Measurements from ENCODE around the gene BICD1. TPM values are rescaled to one million over a fixed set of nuclear protein-coding genes. Genes with fewer than 3 reads are reported as not detected.

Gene BICD1
- polyA plus RNA-seq, 2 donors = 1.7 to 2.0 TPM

DNA sequence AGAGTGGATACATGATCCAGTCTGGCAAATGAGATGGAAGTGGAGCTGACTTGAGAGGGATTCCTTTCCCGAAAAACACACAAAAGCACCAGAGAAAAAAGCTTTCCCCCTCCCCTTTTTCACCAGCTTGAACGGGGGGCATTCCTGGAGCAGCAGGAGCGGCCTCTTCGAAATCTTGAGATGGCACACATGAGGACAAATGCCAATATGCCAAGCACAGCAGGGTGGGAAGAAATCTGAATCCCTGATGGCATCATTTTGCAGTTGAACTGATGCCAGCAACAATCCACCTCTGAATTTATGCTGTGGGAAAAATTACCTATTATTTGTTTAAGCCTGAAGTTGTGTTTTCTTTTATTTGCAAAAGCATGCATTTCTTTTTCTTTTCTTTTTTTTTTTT is 29.7 kb upstream of the BICD1 start:
- Histone ChIP-seq H3K9me3 (ENCODE audit: control insufficient read depth in 2 of 2, insufficient read depth in 1 of 2, low read depth in 1 of 2, low read length in 1 of 2) (no peaks in the 10 kb centered on the region), H3K27ac (ENCODE audit: low read depth in 2 of 2, low read length in 1 of 2) (no peak overlapping the region), H3K4me1 (ENCODE audit: control insufficient read depth in 2 of 2, insufficient read depth in 2 of 2, low read length in 1 of 2) (no peaks in the 10 kb centered on the region), H3K27me3 (ENCODE audit: control insufficient read depth in 1 of 2, insufficient read depth in 2 of 2, low read length in 2 of 2) (no peaks in the 10 kb centered on the region), H3K36me3 (ENCODE audit: control insufficient read depth in 2 of 2, insufficient read depth in 2 of 2, low read length in 1 of 2) (no peaks in the 10 kb centered on the region), H3K4me3 (ENCODE audit: low read depth in 1 of 2, low read length in 2 of 2) (no peak overlapping the region)
- 74 to 83% methylated on average over 4 of the region's 4 CpGs for WGBS, 2 donors

DNA sequence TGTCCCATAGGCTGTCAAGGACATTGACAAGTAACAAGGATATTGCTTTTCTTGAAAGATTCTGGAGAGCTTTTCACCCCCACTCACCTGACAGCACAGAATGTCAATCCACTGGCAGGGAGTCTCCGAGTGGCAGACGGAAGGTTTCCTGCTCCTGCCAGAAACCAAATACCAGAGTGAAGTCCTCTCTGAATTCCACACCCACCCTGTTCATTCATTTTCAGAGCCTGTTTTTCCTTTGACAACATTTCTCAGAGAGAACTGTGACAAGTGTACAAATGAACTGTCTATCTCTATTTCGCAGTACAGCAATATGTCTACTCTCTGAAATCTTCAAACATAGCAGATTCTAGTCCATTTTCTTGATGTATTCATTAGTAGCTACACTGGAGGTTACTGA is 26.2 kb upstream of the BICD1 start:
- Histone ChIP-seq H3K27ac (ENCODE audit: low read depth in 2 of 2, low read length in 1 of 2) (no peak overlapping the region), H3K36me3 (ENCODE audit: control insufficient read depth in 2 of 2, insufficient read depth in 2 of 2, low read length in 1 of 2) (no peaks in the 10 kb centered on the region), H3K9me3 (ENCODE audit: control insufficient read depth in 2 of 2, insufficient read depth in 1 of 2, low read depth in 1 of 2, low read length in 1 of 2) (no peaks in the 10 kb centered on the region), H3K4me1 (ENCODE audit: control insufficient read depth in 2 of 2, insufficient read depth in 2 of 2, low read length in 1 of 2) (no peaks in the 10 kb centered on the region), H3K27me3 (ENCODE audit: control insufficient read depth in 1 of 2, insufficient read depth in 2 of 2, low read length in 2 of 2) (no peaks in the 10 kb centered on the region), H3K4me3 (ENCODE audit: low read depth in 1 of 2, low read length in 2 of 2) (no peak overlapping the region)
- 78 to 84% methylated on average over 3 of the region's 3 CpGs for WGBS, 2 donors

DNA sequence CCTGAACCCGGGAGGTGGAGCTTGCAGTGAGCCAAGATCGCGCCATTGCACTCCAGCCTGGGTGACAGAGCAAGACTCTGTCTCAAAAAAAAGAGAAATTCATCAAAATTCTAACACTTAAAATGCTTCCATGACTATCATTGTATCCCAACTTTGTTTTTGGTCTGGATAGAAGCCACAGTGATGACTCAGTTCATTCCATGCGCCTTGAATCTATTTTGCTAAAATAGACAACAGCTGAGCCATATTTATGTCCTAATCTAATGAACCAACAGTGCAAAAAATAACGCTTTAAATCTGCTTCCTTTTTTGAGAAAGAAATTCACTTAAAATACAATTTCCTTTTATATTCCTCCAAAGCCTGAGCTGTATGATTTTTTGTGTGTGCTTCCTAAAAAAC is 23.2 kb upstream of the BICD1 start:
- Histone ChIP-seq H3K27ac (ENCODE audit: low read depth in 2 of 2, low read length in 1 of 2) (no peak overlapping the region), H3K9me3 (ENCODE audit: control insufficient read depth in 2 of 2, insufficient read depth in 1 of 2, low read depth in 1 of 2, low read length in 1 of 2) (no peaks in the 10 kb centered on the region), H3K4me3 (ENCODE audit: low read depth in 1 of 2, low read length in 2 of 2) (no peak overlapping the region), H3K4me1 (ENCODE audit: control insufficient read depth in 2 of 2, insufficient read depth in 2 of 2, low read length in 1 of 2) (no peaks in the 10 kb centered on the region), H3K36me3 (ENCODE audit: control insufficient read depth in 2 of 2, insufficient read depth in 2 of 2, low read length in 1 of 2) (no peaks in the 10 kb centered on the region), H3K27me3 (ENCODE audit: control insufficient read depth in 1 of 2, insufficient read depth in 2 of 2, low read length in 2 of 2) (no peaks in the 10 kb centered on the region)
- 67 to 71% methylated on average over 5 of the region's 5 CpGs for WGBS, 2 donors

DNA sequence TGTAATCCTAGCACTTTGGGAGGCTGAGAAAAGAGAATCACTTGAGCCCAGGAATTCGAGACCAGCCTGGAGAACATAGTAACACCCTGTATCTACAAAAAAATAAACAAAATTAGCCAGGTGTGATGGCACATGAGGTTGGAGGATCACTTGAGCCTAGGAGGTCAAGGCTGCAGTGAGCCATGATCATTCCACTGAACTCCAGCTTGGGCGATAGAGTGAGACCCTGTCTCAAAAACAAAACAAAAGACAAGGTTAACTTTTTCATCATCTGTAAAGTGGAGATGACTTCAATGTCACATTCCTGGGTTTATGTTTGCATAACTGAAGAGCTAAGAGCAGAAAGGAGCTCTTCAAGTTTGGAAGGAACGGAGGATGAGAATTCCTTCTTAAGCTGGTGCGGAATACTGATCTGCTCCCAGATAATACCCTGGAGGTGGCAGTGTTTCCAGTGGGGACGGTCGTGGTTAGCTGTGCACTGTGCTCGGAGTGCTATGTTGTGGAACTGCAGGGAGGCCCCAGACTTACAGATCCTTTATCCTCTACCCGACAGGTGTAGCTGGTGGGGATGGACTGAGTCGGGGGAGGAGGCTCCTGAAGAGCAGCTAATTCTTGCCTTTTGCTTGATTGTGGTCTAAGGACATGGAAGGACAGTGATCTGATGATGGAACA is 22.5 kb upstream of the BICD1 start:
- Histone ChIP-seq H3K9me3 (ENCODE audit: control insufficient read depth in 2 of 2, insufficient read depth in 1 of 2, low read depth in 1 of 2, low read length in 1 of 2) (no peaks in the 10 kb centered on the region), H3K4me1 (ENCODE audit: control insufficient read depth in 2 of 2, insufficient read depth in 2 of 2, low read length in 1 of 2) (no peaks in the 10 kb centered on the region), H3K27me3 (ENCODE audit: control insufficient read depth in 1 of 2, insufficient read depth in 2 of 2, low read length in 2 of 2) (no peaks in the 10 kb centered on the region), H3K4me3 (ENCODE audit: low read depth in 1 of 2, low read length in 2 of 2) (no peak overlapping the region), H3K36me3 (ENCODE audit: control insufficient read depth in 2 of 2, insufficient read depth in 2 of 2, low read length in 1 of 2) (no peaks in the 10 kb centered on the region), H3K27ac (ENCODE audit: low read depth in 2 of 2, low read length in 1 of 2) (no peak overlapping the region)
- whole genome bisulfite sequencing, 2 donors = 86 to 88% methylated on average over 9 of the region's 9 CpGs

DNA sequence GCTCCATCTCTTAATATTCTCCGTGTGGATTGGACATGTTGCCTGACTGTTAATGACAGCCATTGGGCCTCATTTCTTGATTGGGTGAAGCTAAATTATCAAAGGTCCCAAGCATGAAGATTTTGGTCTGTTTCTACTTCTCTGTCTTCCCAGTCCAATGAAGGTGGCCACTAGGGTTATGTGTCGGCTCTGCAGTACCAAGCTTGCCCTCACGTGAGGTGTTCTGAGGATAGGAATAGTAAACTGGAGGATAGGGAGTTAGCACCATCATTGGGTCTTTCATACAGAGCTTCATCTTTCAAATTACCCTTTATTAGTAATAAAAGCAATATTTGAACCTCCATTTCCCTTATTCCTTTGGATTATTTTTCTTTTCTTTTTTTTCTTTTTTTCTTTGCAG is 21.9 kb upstream of the BICD1 start:
- Histone ChIP-seq H3K4me1 (ENCODE audit: control insufficient read depth in 2 of 2, insufficient read depth in 2 of 2, low read length in 1 of 2) (no peaks in the 10 kb centered on the region), H3K27me3 (ENCODE audit: control insufficient read depth in 1 of 2, insufficient read depth in 2 of 2, low read length in 2 of 2) (no peaks in the 10 kb centered on the region), H3K36me3 (ENCODE audit: control insufficient read depth in 2 of 2, insufficient read depth in 2 of 2, low read length in 1 of 2) (no peaks in the 10 kb centered on the region), H3K27ac (ENCODE audit: low read depth in 2 of 2, low read length in 1 of 2) (no peak overlapping the region), H3K9me3 (ENCODE audit: control insufficient read depth in 2 of 2, insufficient read depth in 1 of 2, low read depth in 1 of 2, low read length in 1 of 2) (no peaks in the 10 kb centered on the region), H3K4me3 (ENCODE audit: low read depth in 1 of 2, low read length in 2 of 2) (no peak overlapping the region)
- 92 to 97% methylated on average over 3 of the region's 3 CpGs for WGBS, 2 donors

DNA sequence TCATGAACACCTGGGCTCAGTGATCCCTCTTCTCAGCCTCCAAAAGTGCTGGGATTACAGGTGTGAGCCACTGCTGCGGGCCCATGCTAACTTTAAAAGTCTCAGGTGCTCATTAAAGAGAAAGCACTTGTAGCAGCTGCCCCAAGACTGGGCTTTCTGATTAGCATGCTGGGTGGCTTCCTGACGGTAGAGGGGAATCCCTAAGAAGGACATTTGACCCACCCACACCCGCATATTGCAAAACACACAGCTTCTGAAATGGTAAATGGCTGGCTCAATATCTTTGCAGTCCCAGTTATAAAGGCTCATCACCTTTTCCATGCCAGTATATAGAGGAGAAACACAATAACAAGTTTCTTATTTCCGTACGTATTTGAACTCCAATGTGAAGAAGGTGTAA is 19.3 kb upstream of the BICD1 start:
- H3K27me3 ChIP-seq (ENCODE audit: control insufficient read depth in 1 of 2, insufficient read depth in 2 of 2, low read length in 2 of 2) = no peaks in the 10 kb centered on the region
- no peak overlapping the region for H3K27ac ChIP-seq (ENCODE audit: low read depth in 2 of 2, low read length in 1 of 2)
- no peaks in the 10 kb centered on the region for H3K36me3 ChIP-seq (ENCODE audit: control insufficient read depth in 2 of 2, insufficient read depth in 2 of 2, low read length in 1 of 2)
- no peak overlapping the region for H3K4me3 ChIP-seq (ENCODE audit: low read depth in 1 of 2, low read length in 2 of 2)
- H3K4me1 ChIP-seq (ENCODE audit: control insufficient read depth in 2 of 2, insufficient read depth in 2 of 2, low read length in 1 of 2) = no peaks in the 10 kb centered on the region
- no peaks in the 10 kb centered on the region for H3K9me3 ChIP-seq (ENCODE audit: control insufficient read depth in 2 of 2, insufficient read depth in 1 of 2, low read depth in 1 of 2, low read length in 1 of 2)
- WGBS, 2 donors = 91 to 94% methylated on average over 5 of the region's 5 CpGs

DNA sequence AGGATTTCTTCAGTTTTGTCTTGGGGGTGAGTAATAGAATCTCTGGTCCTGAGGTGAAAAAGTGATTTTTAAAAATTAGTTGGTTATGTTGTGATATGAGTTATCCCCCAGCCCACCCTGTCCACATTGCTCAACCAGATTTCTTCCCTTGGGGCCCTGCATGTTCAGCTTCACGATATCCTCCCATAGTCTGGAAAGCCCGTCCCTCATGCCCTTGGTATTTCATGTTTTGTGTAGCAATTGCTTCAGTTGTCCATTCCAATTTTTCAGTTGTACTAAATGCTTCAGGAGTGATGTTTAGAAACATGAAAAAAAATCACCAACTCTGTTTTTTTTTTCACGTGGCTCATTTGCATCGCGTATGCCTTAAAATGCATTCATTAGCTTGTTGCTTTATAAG is 17.5 kb upstream of the BICD1 start:
- Histone ChIP-seq H3K4me1 (ENCODE audit: control insufficient read depth in 2 of 2, insufficient read depth in 2 of 2, low read length in 1 of 2) (no peaks in the 10 kb centered on the region), H3K27me3 (ENCODE audit: control insufficient read depth in 1 of 2, insufficient read depth in 2 of 2, low read length in 2 of 2) (no peaks in the 10 kb centered on the region), H3K4me3 (ENCODE audit: low read depth in 1 of 2, low read length in 2 of 2) (no peak overlapping the region), H3K9me3 (ENCODE audit: control insufficient read depth in 2 of 2, insufficient read depth in 1 of 2, low read depth in 1 of 2, low read length in 1 of 2) (no peaks in the 10 kb centered on the region), H3K27ac (ENCODE audit: low read depth in 2 of 2, low read length in 1 of 2) (no peak overlapping the region), H3K36me3 (ENCODE audit: control insufficient read depth in 2 of 2, insufficient read depth in 2 of 2, low read length in 1 of 2) (no peaks in the 10 kb centered on the region)
- 87 to 89% methylated on average over 5 of the region's 5 CpGs for WGBS, 2 donors

DNA sequence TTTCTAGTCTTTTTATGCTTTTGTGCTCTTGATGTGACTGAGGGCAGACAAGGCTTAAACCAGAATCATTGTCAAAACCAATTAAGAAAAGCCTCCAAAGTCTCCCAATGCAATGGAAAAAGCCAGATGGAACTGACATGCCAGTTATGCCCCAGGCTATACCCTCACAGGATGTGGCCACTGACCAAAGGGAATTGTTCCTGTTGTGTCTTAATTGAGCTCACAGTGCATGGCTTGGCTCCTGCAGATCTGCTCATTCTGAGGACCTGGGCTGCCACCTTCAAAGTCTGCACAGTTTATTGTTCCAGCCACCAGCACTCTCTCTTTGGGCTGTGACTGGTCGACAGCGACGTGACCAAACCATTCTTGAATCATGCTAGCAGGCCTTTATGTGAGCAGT is 17.1 kb upstream of the BICD1 start:
- Histone ChIP-seq H3K9me3 (ENCODE audit: control insufficient read depth in 2 of 2, insufficient read depth in 1 of 2, low read depth in 1 of 2, low read length in 1 of 2) (no peaks in the 10 kb centered on the region), H3K27me3 (ENCODE audit: control insufficient read depth in 1 of 2, insufficient read depth in 2 of 2, low read length in 2 of 2) (no peaks in the 10 kb centered on the region), H3K4me3 (ENCODE audit: low read depth in 1 of 2, low read length in 2 of 2) (no peak overlapping the region), H3K27ac (ENCODE audit: low read depth in 2 of 2, low read length in 1 of 2) (no peak overlapping the region), H3K4me1 (ENCODE audit: control insufficient read depth in 2 of 2, insufficient read depth in 2 of 2, low read length in 1 of 2) (no peaks in the 10 kb centered on the region), H3K36me3 (ENCODE audit: control insufficient read depth in 2 of 2, insufficient read depth in 2 of 2, low read length in 1 of 2) (no peaks in the 10 kb centered on the region)
- WGBS, 2 donors = 85 to 93% methylated on average over 3 of the region's 3 CpGs

DNA sequence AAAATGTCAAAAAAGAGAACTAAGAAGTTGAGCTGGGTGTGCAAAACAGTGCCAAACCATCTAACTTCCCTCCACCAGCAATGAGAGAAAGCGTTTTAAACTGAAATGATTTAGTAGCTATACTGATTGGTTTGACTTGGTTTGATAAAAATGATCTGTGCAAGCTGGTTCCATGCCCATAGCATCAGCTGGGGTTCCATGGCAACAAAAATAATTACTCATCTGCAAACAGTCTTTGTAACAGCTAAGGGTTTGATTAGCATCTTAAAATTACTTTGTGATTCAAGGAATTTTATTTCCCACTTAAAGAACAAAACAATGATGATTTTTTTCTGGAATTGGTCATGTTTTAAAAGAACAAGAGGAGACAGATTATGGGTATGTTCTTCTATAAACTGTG is 15.0 kb upstream of the BICD1 start:
- Histone ChIP-seq H3K36me3 (ENCODE audit: control insufficient read depth in 2 of 2, insufficient read depth in 2 of 2, low read length in 1 of 2) (no peaks in the 10 kb centered on the region), H3K4me3 (ENCODE audit: low read depth in 1 of 2, low read length in 2 of 2) (no peak overlapping the region), H3K27me3 (ENCODE audit: control insufficient read depth in 1 of 2, insufficient read depth in 2 of 2, low read length in 2 of 2) (no peaks in the 10 kb centered on the region), H3K4me1 (ENCODE audit: control insufficient read depth in 2 of 2, insufficient read depth in 2 of 2, low read length in 1 of 2) (no peaks in the 10 kb centered on the region), H3K9me3 (ENCODE audit: control insufficient read depth in 2 of 2, insufficient read depth in 1 of 2, low read depth in 1 of 2, low read length in 1 of 2) (no peaks in the 10 kb centered on the region), H3K27ac (ENCODE audit: low read depth in 2 of 2, low read length in 1 of 2) (no peak overlapping the region)
- 63 to 66% methylated on average over 1 of the region's 1 CpG for WGBS, 2 donors

DNA sequence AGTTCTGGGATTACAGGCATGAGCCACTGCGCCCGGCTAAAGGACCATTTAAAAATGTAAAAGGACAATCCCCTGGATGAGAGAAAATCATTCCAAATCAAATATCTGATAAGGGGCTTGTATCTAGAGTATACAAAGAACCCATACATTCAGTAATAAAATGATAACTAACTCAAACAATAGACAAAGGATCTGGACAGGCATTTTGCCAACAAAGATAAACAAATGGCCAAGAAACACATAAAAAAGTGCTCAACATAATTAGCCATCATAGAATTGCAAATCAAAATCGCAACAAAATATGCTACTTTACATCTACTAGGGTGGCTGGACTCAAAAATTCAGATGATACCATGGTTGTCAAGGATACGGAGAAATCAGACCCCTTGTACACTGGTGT is 8.5 kb upstream of the BICD1 start:
- H3K36me3 ChIP-seq (ENCODE audit: control insufficient read depth in 2 of 2, insufficient read depth in 2 of 2, low read length in 1 of 2) = no peaks in the 10 kb centered on the region
- 76 to 88% methylated on average over 4 of the region's 4 CpGs for WGBS, 2 donors
- no peaks in the 10 kb centered on the region for H3K9me3 ChIP-seq (ENCODE audit: control insufficient read depth in 2 of 2, insufficient read depth in 1 of 2, low read depth in 1 of 2, low read length in 1 of 2)
- no peak overlapping the region for H3K4me3 ChIP-seq (ENCODE audit: low read depth in 1 of 2, low read length in 2 of 2)
- no peaks in the 10 kb centered on the region for H3K27me3 ChIP-seq (ENCODE audit: control insufficient read depth in 1 of 2, insufficient read depth in 2 of 2, low read length in 2 of 2)
- H3K27ac ChIP-seq (ENCODE audit: low read depth in 2 of 2, low read length in 1 of 2) = no peak overlapping the region
- H3K4me1 ChIP-seq (ENCODE audit: control insufficient read depth in 2 of 2, insufficient read depth in 2 of 2, low read length in 1 of 2) = no peaks in the 10 kb centered on the region
